Measurements from ENCODE around the gene ZDHHC7.

DNA sequence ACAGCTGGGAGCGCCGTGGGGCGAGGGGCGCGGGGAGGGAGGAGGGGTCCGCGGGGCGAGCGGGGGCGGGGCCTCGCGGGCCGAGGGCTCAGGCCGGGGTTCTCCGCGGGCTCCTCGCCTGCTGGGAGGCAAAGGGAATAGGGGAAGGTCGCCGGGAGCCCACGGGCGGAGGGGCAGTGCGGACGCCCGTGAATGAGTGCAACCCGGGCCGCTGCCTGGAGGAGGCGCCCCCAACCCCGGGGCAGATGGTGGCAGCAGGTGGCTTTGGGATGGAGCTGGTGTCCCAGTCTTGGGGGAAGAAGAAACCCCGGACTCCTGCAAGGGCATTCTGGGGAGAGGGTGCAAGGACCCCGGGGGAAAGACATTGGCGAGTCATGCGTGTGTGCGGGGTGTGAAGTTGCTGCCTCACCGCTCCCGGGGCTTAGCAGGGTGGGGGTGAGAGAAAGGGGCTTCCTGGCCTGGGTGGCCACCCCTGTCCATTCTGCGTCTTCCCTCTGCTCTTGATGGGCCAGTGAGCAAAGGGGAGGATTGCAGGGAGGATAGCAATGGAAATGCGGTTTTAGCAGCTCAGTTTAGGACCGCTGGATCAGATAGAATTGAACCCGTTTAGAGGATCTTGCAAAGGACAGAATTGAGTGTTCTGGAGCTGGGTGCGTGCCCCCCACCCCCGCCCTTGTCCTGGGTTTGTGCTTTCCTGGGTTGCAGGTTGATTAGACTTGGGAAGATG lies 16.8 kb upstream of the ZDHHC7 start:
- TF ChIP-seq, protein P1, sequence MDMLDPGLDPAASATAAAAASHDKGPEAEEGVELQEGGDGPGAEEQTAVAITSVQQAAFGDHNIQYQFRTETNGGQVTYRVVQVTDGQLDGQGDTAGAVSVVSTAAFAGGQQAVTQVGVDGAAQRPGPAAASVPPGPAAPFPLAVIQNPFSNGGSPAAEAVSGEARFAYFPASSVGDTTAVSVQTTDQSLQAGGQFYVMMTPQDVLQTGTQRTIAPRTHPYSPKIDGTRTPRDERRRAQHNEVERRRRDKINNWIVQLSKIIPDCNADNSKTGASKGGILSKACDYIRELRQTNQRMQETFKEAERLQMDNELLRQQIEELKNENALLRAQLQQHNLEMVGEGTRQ (IDR thresholded peaks at IDR 0.05) = no peak
- TF ChIP-seq HDAC2 (IDR thresholded peaks at IDR 0.05) = no peak
- TF ChIP-seq CHD4 (IDR thresholded peaks at IDR 0.05; ENCODE audit: borderline replicate concordance) = no peak
- TF ChIP-seq, protein P2, sequence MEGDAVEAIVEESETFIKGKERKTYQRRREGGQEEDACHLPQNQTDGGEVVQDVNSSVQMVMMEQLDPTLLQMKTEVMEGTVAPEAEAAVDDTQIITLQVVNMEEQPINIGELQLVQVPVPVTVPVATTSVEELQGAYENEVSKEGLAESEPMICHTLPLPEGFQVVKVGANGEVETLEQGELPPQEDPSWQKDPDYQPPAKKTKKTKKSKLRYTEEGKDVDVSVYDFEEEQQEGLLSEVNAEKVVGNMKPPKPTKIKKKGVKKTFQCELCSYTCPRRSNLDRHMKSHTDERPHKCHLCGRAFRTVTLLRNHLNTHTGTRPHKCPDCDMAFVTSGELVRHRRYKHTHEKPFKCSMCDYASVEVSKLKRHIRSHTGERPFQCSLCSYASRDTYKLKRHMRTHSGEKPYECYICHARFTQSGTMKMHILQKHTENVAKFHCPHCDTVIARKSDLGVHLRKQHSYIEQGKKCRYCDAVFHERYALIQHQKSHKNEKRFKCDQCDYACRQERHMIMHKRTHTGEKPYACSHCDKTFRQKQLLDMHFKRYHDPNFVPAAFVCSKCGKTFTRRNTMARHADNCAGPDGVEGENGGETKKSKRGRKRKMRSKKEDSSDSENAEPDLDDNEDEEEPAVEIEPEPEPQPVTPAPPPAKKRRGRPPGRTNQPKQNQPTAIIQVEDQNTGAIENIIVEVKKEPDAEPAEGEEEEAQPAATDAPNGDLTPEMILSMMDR (IDR thresholded peaks at IDR 0.05) = no peak
- no peak for TF ChIP-seq RAD21 (conservative IDR thresholded peaks at IDR 0.05 in 1 of 2, IDR thresholded peaks at IDR 0.05 in 1 of 2)
- TF ChIP-seq, protein P3, sequence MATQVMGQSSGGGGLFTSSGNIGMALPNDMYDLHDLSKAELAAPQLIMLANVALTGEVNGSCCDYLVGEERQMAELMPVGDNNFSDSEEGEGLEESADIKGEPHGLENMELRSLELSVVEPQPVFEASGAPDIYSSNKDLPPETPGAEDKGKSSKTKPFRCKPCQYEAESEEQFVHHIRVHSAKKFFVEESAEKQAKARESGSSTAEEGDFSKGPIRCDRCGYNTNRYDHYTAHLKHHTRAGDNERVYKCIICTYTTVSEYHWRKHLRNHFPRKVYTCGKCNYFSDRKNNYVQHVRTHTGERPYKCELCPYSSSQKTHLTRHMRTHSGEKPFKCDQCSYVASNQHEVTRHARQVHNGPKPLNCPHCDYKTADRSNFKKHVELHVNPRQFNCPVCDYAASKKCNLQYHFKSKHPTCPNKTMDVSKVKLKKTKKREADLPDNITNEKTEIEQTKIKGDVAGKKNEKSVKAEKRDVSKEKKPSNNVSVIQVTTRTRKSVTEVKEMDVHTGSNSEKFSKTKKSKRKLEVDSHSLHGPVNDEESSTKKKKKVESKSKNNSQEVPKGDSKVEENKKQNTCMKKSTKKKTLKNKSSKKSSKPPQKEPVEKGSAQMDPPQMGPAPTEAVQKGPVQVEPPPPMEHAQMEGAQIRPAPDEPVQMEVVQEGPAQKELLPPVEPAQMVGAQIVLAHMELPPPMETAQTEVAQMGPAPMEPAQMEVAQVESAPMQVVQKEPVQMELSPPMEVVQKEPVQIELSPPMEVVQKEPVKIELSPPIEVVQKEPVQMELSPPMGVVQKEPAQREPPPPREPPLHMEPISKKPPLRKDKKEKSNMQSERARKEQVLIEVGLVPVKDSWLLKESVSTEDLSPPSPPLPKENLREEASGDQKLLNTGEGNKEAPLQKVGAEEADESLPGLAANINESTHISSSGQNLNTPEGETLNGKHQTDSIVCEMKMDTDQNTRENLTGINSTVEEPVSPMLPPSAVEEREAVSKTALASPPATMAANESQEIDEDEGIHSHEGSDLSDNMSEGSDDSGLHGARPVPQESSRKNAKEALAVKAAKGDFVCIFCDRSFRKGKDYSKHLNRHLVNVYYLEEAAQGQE (IDR thresholded peaks at IDR 0.05) = no peak
- no peak for TF ChIP-seq POLR2A (IDR thresholded peaks at IDR 0.05; ENCODE audit: low read length)
- TF ChIP-seq CEBPB (IDR thresholded peaks at IDR 0.05) = no peak
- TF ChIP-seq, protein P4, sequence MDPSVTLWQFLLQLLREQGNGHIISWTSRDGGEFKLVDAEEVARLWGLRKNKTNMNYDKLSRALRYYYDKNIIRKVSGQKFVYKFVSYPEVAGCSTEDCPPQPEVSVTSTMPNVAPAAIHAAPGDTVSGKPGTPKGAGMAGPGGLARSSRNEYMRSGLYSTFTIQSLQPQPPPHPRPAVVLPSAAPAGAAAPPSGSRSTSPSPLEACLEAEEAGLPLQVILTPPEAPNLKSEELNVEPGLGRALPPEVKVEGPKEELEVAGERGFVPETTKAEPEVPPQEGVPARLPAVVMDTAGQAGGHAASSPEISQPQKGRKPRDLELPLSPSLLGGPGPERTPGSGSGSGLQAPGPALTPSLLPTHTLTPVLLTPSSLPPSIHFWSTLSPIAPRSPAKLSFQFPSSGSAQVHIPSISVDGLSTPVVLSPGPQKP (IDR thresholded peaks at IDR 0.05; ENCODE audit: low read depth, low read length) = no peak
